Mononuclear cell (primary cell): ENCODE results near the gene FEZF2. TPM values are rescaled to one million over a fixed set of nuclear protein-coding genes. Genes with fewer than 3 reads are reported as not detected.

Experiments
- H3K27me3 ChIP-seq: 2 replicates; pipeline ENCODE4 v1.6.0; 2011; ENCODE audit warnings: low read length, control low read depth; ENCODE audit not compliant: insufficient read depth
- H3K4me1 ChIP-seq: 2 replicates; pipeline ENCODE4 v1.5.1; 2011; ENCODE audit warnings: mild to moderate bottlenecking, low read length, control low read depth; ENCODE audit not compliant: insufficient read depth
- H3K4me3 ChIP-seq: 2 replicates; pipeline ENCODE4 v1.5.1; 2011; ENCODE audit warnings: mild to moderate bottlenecking, low read length, moderate library complexity
- H3K9me3 ChIP-seq: 2 replicates; pipeline ENCODE4 v1.5.1; 2011; ENCODE audit warnings: low read depth, mild to moderate bottlenecking, control low read depth, low read length
- total RNA-seq: library from RNA; depleted of rRNA; stranded (reverse); fragments of >200 nt; gene quantifications from one replicate; pipeline ENCODE4 v1.2.3, GENCODE V29; 2012

Gene FEZF2
- not detected for total RNA-seq

DNA sequence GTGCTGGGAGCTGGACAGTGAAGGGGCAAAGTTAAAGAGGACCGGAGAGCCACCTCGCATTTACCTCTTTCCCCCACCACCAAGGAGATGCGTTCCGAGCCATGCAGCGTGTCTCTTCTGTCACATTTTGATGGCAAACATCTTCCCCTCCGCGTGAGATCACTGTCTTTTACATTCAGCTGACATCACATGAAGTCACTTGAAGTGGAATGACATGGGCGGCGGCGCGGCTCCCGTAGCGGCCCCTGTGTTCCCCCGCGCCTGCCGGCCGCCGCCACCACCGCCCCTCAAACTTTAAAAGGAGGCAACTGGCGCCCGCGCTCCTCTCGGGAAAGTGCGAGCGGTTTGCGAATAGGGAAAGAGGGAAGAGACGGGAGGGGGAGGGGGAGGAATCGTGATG is at the start of gene FEZF2:
FEZF2 (minus strand) TSS at position 336 of the 400 bp plus-strand sequence. CDS start 682 bp downstream, outside the sequence.
- Histone ChIP-seq H3K27me3 (peaks cover 92% of the 10 kb centered on the region), H3K4me1 (no peaks in the 10 kb centered on the region), H3K4me3 (no peak within 1 kb of the TSS), H3K9me3 (no peaks in the 10 kb centered on the region)

- H3K4me3 ChIP-seq, result no peak overlapping the region
Observed at GRCh38 chr3:62421207-62421606, 47.9 kb upstream of the FEZF2 start.

DNA sequence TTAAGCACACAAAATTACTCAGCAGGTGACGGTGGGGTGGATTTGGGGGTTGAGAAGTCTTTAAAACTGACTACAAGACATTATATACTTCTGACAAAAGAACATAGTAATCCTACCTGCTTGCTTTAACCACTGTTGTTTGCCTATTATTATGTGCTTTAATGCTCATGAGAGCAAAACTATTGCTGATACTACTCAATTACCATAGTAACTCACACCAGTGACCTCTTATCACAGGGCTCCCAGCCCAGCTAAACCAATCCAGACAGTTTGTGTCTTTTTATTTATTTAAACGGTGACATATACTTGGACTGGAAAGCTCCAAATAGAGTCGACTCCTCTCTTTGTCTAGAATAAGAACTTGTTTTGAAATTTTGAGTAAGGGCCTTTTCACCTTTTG is 42.8 kb upstream of the FEZF2 start:
- Histone ChIP-seq H3K4me1 (no peaks in the 10 kb centered on the region), H3K4me3 (no peak overlapping the region), H3K9me3 (no peaks in the 10 kb centered on the region), H3K27me3 (no peaks in the 10 kb centered on the region)

More at GRCh38 chr3:62421207-62421606, 47.9 kb upstream of the FEZF2 start:
- H3K4me1 ChIP-seq, result no peaks in the 10 kb centered on the region
- no peaks in the 10 kb centered on the region for H3K27me3 ChIP-seq
- no peaks in the 10 kb centered on the region for H3K9me3 ChIP-seq

GRCh38 chr3:62415312-62415801 is 42.0 kb upstream of the FEZF2 start:
- H3K9me3 ChIP-seq, result no peaks in the 10 kb centered on the region
- no peaks in the 10 kb centered on the region for H3K27me3 ChIP-seq
- no peak overlapping the region for H3K4me3 ChIP-seq
- no peaks in the 10 kb centered on the region for H3K4me1 ChIP-seq

GRCh38 chr3:62414786-62415185 is 41.4 kb upstream of the FEZF2 start:
- Histone ChIP-seq H3K4me1 (no peaks in the 10 kb centered on the region), H3K4me3 (no peak overlapping the region), H3K9me3 (no peaks in the 10 kb centered on the region)

GRCh38 chr3:62413687-62414086 is 40.3 kb upstream of the FEZF2 start:
- Histone ChIP-seq H3K27me3 (no peaks in the 10 kb centered on the region), H3K9me3 (no peaks in the 10 kb centered on the region), H3K4me3 (no peak overlapping the region), H3K4me1 (no peaks in the 10 kb centered on the region)

More at GRCh38 chr3:62414786-62415185, 41.4 kb upstream of the FEZF2 start:
- no peaks in the 10 kb centered on the region for H3K27me3 ChIP-seq

- no peaks in the 10 kb centered on the region for H3K9me3 ChIP-seq
- no peaks in the 10 kb centered on the region for H3K4me1 ChIP-seq
- no peaks in the 10 kb centered on the region for H3K27me3 ChIP-seq
- H3K4me3 ChIP-seq, result no peak overlapping the region
Observed at GRCh38 chr3:62406945-62407344, 33.6 kb upstream of the FEZF2 start.

DNA sequence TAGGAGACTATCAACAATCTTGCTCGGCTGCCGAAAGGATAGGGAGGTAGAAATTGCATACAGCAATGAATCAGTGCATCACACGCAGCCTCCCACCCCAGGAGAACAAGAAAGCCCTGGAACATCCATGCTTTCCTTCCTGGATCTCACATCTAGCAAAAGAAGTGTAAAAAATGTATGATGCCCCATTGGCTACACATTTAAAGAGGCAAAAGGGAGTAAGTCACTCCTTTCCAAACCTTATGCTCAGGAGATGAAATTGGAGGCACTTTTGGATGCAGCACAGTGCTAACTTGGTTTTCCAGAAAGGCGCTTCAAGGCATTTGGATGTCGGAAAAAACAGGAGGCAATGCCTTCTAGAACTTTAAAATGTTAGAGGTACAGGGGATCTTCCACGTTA is 32.2 kb upstream of the FEZF2 start:
- Histone ChIP-seq H3K9me3 (no peaks in the 10 kb centered on the region), H3K4me3 (no peak overlapping the region), H3K27me3 (no peaks in the 10 kb centered on the region), H3K4me1 (no peaks in the 10 kb centered on the region)

DNA sequence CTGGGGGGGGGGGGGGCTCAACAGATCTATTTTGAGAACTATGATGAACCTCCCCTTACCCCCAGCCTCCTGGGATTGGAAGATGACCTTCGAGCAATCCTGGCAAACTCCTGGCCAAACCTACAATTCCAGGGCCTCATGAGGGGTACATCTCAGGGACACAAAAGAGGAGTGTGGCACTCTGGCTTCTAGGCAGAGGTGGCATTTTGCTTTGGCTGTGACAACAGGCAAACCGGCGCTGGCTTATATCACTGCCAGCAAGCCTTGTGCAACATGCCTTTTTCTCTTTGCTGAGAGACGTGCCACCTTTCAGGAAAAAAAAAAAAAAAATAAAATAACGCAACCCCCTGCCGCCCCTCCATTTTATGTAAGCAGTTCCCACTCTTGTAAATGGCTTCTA is 31.8 kb upstream of the FEZF2 start:
- H3K9me3 ChIP-seq, result no peaks in the 10 kb centered on the region
- no peak overlapping the region for H3K4me3 ChIP-seq
- no peaks in the 10 kb centered on the region for H3K4me1 ChIP-seq
- H3K27me3 ChIP-seq, result no peaks in the 10 kb centered on the region

DNA sequence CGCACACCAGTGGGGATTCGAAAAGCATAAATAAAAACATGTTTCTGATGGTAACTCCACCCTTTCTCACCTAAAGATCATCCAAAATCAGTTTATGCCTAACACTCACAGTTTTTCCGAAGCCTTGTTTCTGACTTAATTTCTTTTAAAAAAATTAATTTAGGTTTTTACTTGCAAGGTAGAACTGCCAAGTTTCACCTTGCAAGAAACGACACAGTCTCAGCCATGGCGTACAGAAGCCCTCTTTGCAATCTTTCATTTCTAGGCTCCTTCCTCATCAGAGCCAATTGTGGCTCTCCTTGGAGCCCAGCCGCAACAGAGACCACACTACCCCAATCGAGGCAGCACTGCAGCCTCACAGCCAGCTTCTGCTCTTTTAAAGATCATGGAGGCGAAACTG is 31.0 kb upstream of the FEZF2 start:
- Histone ChIP-seq H3K4me1 (no peaks in the 10 kb centered on the region), H3K4me3 (no peak overlapping the region), H3K27me3 (no peaks in the 10 kb centered on the region), H3K9me3 (no peaks in the 10 kb centered on the region)

DNA sequence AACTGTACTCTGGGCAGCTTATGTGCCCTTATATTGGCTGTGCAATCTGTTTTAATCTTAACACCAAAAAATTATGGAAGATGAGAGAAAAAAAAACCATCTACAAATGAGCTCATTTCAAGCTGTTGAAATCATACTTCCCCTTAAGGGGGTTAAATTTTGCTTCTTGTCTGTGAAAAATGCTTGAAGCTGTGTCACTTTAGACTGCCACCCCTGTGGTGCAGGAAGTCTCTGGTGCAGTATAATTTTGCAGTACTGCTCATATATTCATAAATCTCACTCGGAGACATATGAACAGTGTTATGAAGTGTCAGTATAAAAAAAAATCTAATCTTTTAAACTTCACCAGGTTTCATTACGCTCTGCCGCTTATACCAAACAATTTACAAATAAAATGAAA is 30.4 kb upstream of the FEZF2 start:
- H3K27me3 ChIP-seq, result no peaks in the 10 kb centered on the region
- H3K9me3 ChIP-seq, result no peaks in the 10 kb centered on the region
- H3K4me1 ChIP-seq, result no peaks in the 10 kb centered on the region

GRCh38 chr3:62392626-62393292 is 19.4 kb upstream of the FEZF2 start:
- Histone ChIP-seq H3K4me1 (no peaks in the 10 kb centered on the region), H3K9me3 (no peaks in the 10 kb centered on the region), H3K27me3 (no peaks in the 10 kb centered on the region), H3K4me3 (no peak overlapping the region)

More for the DNA sequence above, 30.4 kb upstream of the FEZF2 start:
- H3K4me3 ChIP-seq, result no peak overlapping the region

DNA sequence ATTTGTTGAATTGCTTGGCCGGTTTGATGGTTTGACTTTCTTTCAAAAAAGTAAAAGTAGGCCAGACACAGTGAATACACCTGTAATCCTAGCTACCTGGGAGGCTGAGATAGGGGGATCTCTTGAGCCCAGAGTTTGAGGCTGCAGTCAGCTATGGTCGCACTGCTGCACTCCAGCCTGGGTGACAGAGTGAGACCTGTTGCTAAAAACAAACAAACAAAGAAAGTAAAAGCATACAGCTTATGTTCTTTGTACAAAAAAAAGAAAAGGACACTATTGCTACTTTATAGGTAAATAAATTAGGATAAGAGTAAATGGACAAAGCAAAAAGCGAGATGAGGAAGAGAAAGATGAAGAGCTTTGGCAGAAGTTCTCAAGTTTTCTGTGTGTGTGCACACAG is 13.9 kb upstream of the FEZF2 start:
- Histone ChIP-seq H3K4me1 (no peaks in the 10 kb centered on the region), H3K27me3 (peaks cover under 1% of the 10 kb centered on the region), H3K4me3 (no peak overlapping the region), H3K9me3 (no peaks in the 10 kb centered on the region)

DNA sequence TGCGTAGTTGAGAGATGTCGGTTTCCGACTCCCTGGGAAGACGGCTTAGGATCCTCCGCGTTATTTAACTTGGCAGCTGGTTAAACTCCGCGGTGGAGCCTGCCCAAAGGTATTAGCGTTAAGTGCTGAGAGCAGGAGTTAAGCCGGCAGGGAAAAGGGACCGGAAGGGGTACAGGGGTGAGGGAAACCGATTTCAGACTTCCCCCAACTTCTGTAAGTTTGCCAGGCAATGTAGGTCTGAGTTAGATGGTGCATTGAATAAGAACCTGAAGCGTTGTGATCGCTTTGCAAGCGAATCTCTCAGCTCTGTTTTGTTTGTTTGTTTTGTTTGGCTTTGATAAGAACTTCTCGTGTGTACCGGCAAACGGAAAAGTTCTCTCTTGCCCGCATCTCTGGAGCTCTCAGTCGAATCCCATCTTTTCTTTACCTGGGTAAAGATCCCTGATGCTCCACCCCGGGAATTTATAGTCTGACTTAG is 6.0 kb upstream of the FEZF2 start:
- H3K4me3 ChIP-seq, result no peak overlapping the region
- no peaks in the 10 kb centered on the region for H3K4me1 ChIP-seq
- H3K27me3 ChIP-seq, result peaks cover 75% of the 10 kb centered on the region

DNA sequence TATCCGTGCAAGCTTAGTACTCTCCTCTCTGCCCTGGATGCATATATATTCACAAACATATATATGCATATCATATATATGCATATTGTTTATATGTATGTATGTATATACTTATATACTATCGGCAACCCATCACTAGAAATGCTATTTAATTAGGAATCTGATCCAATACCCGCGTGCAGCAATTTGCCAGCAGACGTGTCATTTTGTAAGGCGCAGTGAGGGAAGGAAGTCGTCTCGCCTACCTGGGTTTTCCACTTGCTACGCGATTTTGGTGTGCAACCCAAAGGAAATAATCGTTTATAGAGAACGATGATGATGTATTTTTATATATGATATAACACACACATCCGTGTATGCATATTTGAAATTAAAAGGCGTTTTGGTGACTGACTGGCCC is 5.6 kb upstream of the FEZF2 start:
- Histone ChIP-seq H3K9me3 (no peaks in the 10 kb centered on the region), H3K4me3 (no peak overlapping the region), H3K27me3 (peaks cover 80% of the 10 kb centered on the region), H3K4me1 (no peaks in the 10 kb centered on the region)

More for the DNA sequence above, 6.0 kb upstream of the FEZF2 start:
- H3K9me3 ChIP-seq, result no peaks in the 10 kb centered on the region

DNA sequence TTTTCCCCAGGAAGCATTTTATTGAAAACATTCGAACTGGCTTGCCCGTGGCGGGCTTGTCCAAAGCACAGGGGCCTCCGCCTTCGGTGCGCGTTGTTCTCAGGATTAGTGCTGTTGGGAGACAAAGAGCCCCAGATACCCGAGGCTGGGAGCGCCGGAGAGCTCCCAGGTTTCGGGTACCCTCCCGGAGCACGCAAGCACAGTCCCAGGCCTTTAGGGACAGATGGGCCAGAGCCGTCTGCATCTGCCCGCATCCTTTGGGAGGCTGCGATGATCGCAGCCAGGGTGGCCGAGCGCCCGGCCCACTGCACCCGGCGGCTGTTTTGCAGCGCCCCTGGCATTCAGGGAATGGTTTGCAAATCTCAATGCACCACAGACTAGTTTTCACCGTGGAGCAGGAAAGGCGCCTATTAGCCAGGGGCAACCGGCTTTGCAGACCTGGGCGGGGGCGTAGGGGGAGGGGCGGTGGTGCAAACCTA is 5.0 kb upstream of the FEZF2 start:
- Histone ChIP-seq H3K4me3 (no peak overlapping the region), H3K4me1 (no peaks in the 10 kb centered on the region), H3K27me3 (peaks cover 83% of the 10 kb centered on the region), H3K9me3 (no peaks in the 10 kb centered on the region)
